Stimulated activated CD8-positive, alpha-beta memory T cell treated with anti-CD3 and anti-CD28 coated beads, Interleukin-4, amount 100 ng/mL, for 4 hours (primary cell): ENCODE measurements around the gene SPO11.

Experiments used
- DNase-seq, 2 donors: peaks; one replicate each; pipeline ENCODE4 v3.0.0-alpha.2; 2020; ENCODE audit warnings: low read depth in 2 of 2, low spot score in 1 of 2

Gene SPO11

DNA sequence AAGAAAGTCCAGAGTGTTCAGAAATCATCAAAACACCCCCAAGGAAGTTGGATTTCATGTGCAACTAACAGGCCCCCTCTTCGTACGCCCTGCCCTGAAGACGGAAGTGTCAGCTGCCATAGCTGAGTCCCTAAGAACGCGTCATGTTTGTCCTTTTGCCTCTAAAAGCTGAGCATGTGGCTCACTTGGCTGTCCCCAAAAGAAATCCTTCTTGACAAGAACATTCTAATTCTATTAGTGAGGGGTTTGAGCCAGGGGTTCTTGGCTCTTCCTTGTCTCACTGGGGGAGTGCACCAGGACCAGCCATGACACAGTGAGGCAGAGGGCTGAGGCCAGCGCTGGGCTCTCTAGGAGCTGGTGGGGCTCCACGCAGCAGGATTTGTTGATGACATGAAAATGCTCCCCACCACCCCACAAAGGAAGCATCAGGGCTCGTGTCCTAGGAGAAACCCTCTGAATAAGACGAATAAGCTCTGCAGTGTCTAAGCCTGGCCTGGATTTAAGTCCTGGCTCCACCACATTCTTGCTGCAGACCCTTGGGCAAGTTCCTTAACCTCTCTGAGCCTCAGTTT lies 20.0 kb upstream of the SPO11 start:
- DNase-seq = no peak

DNA sequence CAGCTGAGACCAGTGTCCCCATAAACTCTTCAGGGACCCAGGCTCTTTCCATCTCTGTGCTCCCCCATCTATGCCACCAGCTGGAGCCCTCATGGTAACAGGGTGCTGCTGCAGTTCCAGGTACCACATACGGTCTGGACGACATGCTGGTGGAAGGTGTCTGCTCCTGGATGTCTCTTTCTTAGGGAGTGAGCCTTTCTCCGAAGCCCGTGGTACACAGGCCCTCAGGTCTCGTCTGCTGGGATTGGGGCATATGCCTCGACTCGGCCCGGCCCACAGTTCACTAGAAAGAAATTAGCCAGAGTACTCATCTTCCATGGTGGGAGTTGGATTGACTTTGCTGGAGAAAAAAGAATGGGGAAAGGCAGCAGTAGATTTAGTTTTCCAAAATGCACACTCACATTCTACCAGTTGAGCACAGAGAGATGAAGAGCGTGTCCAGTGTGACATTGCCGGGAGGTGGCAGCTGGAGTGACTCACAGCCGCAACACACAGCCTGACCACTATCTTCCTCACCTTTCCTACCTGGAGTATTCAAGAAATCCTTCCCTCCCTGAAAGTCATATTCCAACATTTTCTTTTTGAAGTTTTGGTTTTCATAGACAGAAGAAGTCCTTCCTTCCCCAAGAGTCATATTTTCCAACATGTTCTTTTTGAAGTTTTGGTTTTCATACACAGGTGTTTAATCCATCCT lies 18.6 kb upstream of the SPO11 start:
- DNase-seq = no peak

DNA sequence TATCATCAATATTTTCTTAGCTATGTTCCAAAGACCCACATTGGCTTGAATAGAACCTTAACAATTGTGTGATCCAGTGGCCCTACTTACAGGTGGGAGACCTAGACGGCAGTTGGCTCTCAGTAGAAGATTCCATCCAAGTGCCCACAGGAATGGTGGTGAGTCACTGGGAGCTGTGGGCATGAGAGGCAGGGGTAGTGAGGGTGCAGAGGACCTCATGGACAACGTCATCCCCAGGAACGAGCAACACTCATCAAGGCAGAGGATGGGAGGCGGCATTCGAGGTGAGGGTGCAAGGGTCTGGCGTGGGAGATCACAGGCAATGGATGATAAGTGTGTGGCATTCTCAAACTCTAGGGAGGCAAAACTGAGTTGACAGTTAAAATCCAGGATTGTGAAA lies 17.5 kb upstream of the SPO11 start:
- no peak for DNase-seq

DNA sequence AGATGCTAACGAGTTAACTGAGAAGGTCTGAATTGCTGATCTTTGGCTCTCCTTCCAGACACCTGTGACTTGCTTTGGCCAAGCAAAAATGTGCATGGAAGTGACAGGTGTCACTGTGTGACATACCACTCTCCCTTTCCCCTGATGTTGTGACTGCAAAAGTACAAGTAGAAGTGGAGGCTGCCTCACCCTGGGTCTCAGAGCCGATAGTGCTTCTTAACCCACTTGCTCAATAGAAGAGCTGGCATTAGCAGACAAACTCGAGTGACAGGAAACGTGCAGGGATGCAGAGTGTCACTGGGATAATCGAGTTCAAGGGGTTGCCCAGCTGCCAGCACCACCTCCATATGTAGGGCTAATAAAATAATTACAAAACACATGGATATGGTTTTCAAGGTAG lies 16.4 kb upstream of the SPO11 start:
- DNase-seq = no peak

DNA sequence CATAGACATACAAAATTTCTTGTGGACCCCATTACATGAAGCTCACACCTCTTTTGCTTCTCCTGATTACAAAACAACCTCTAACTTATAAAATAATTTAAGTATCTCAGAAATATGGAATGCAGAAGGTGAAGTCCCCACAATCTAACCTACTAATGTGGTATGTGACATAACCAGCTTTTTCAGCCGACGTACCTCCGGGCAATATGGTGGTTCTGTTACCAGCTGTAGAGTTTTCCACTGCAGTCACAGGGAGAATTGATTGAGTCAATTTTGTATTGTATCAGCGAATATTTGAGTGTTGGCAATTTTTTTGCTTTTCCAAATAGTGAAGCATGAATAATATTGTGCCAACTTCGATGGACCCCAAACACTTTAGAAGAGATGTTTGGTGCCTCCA lies 15.7 kb upstream of the SPO11 start:
- DNase-seq = no peak

DNA sequence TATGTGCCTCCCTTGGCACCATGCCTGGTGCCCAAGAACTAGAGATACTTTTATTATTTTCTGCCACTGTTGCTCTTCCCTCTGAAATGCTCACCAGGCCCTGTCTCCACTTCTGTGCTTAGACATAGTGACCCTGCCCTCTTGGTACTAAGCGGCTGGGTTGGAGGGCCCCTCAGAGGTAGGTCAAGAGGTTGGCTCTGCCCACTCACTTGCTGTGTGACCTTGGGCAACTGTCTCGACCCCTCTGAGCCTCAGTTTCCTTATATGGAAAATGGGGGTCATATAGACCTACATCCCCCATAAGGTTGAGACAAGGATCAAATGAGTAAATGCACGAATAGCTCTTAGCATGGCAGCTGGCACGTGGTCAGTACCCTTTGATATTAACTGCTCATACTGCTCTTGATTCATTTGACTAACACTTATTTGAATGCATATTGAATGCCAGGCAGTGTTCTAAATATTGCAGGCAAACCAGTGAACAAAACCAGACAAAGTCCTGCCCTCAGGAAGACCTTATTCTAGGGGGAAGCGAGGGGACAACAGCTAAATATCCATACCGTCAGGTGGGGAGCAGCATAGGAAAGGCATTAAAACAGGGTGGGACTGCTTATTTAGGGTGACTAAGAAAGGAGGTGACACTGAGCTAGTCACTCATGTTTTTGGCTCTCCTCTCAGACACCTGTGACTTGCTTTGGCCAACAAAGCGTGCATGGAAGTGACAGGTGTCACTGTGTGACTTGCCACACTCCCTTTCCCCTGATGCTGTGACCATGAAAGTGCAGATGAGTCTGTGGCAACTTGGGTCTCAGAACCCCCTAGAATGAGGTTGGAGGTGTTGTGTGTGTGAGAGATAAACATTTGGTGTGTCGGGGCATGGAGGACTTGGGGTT lies 14.3 kb upstream of the SPO11 start:
- DNase-seq = no peak

DNA sequence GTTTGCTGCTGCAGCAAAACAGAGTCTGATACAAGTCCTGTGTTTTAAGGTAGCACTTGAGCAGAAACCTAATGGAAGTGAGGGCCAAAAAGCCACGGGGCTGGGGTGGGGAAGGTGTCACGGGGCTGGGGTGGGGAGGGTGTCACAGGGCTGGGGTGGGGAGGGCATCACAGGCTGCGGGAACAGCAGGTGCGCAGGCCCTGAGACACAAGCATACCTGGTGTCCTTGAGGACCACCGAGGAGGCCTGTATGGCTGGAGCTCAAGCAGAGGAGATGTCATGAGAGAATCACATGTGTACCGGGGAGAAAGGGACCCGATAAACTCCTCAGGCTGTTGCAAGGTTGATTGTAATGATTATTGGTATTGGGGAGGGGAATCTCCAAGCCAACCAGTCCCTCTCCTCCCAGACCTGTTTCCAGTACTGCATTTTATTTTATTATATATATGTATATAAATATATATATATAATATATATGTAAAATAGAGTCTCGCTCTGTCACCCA lies 13.6 kb upstream of the SPO11 start:
- DNase-seq = no peak

DNA sequence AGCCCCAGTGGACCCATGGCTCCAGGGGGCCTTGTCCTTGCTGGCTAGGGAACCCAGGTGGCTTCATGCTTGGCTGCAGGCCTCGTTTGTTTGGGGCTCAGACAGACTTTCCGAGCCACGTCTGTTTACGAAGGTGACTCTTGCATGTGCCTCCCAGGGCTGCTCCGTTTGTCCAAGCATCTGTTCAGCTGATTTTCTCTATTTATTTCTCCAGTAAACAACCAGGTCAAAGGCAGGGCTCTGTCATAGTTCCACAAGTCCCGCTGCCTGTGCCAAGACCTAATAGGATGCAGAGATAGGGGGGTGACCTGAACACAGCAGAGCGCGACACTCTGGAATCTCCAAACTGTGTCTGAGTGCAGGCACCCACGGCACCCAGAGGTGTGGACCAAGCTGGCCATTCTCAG lies 12.8 kb upstream of the SPO11 start:
- no peak for DNase-seq

DNA sequence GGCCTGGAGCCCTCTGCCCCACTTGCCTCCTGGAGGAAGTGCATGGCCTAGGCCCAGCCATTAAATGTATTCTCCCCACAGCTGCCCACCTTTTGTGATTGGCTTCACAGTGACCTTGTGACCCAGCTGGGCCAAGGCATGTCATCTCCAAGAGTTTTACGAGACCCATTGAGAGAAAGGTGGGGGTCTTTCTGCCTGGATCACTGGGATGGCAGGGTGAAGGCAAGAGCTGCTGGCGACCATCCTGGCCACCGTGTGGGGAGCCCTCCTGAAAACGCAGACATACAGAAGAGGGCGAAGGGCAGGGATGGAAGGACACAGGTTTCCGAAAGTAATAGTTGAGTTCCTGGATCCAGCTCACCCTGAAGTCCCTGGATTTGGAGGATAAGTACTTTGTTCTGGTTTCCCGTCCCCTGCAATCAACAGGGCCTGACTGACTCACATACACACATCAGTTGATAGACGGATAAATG lies 12.3 kb upstream of the SPO11 start:
- no peak for DNase-seq

DNA sequence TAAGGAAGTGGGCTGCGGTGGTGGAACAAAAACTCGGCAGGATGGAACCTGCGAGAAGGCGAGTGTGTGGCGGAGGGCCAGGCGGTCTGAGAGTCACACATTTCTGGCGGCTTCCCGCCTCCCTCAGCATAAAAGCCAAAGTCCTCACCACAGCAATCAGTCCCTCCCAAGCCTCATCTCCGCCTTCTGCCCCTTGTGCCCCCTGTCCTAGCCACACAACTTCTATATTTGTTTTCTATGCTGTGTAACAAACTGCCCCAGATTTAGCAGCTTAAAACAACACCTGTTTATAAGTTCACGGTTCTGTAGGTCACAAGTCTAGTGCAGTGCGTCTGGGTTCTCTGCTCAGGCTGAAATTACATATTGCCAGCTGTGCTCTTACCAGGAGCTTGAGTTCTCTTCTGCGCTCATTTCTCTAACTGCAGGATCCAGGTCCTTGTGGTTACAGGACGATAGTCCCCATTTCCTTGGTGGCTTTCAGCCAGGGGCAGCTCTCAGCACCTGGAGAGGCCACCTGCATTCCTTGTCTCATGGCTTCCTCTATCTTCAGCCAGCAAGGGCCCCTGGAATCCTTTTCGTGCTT lies 11.7 kb upstream of the SPO11 start:
- DNase-seq = no peak

DNA sequence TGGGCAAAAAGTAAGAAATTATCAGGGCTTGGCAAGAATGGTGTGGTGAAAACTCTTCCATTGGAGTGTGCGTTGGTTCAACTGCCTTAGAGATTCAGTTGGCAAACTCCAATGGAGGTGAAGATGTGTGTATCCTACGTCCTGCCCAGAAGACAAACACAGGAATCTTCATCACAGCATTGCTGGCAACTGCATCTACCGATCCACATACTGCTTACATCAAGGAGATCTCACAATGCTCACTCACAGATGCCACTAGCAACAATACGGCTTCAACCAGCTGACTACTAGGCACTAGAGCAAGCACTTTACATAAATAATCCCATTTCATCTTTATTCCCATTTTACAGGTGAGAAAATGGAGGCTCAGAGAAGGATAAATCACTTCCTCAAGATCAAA lies 10.0 kb upstream of the SPO11 start:
- DNase-seq = no peak

DNA sequence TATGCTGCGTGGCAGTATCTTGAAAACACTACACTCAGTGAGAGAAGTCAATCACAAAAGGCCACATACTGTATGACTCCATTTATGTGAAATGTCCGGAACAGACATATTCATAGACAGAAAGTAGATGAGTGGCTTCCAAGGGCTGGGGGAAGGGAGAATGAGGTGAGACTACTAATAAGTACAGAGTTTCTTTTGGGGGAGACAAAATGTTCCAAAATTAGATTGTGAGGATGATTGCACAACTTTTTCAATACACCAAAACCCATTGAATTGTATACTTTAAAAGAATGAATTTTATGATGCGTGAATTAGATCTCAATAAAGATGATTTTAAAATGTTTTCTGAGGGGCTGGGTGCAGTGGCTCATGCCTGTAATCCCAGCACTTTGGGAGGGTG lies 9.2 kb upstream of the SPO11 start:
- no peak for DNase-seq

DNA sequence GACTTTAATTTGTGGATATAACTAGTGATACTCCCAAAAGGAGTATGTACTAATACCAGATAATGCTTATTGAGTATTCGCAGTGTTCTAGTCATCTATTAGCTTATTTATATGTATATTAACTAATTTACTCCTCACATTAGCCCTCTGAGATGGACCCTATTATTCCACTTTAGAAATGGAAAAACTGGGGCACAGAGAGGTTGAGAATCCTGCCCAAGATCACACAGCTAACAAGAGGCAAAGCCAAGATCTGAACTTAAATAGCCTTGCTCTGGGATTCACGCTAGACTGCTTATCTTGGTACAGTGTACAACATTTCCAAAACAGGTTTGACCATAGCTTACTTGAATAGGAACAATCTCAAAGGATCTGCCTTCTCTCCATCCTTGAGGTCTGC lies 8.5 kb upstream of the SPO11 start:
- no peak for DNase-seq

DNA sequence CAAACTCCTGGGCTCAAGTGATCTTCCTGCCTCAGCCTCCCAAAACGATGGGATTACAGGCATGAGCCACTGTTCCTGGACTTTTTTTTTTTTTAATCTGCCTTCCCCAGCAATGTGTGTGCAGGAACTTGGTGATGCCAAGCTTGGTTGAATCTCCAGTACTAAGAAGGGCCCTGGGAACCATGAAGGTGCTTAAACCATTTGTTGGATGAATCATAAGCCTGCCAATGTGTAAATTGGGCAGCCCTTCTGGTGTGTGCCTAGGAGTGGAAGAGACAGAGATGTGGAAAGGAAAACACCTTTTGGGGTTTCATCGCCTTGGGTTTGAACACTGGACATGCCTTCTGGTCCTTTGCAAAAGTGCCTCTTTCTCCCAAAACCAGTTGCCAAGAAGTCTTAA lies 7.1 kb upstream of the SPO11 start:
- no peak for DNase-seq

DNA sequence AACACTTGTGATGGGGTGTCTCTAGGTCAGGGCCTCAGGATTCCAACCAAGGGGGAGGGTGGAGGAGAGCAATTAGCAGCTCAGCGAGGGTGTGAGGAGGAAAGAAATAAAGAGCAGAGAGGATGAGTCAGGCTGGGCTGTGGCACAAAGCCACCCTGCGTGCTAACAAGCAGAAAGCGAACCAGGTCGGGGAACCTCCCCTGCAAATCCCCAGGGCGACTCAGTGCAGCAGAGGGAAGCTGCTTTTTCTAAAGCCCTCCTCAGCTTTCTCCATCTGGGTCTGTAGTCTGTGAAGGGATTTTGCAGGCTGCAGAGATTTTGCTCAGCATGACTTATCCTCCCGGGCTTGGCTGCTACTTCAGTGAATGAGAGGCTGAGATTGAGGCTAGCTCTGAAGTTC lies 6.6 kb upstream of the SPO11 start:
- no peak for DNase-seq

DNA sequence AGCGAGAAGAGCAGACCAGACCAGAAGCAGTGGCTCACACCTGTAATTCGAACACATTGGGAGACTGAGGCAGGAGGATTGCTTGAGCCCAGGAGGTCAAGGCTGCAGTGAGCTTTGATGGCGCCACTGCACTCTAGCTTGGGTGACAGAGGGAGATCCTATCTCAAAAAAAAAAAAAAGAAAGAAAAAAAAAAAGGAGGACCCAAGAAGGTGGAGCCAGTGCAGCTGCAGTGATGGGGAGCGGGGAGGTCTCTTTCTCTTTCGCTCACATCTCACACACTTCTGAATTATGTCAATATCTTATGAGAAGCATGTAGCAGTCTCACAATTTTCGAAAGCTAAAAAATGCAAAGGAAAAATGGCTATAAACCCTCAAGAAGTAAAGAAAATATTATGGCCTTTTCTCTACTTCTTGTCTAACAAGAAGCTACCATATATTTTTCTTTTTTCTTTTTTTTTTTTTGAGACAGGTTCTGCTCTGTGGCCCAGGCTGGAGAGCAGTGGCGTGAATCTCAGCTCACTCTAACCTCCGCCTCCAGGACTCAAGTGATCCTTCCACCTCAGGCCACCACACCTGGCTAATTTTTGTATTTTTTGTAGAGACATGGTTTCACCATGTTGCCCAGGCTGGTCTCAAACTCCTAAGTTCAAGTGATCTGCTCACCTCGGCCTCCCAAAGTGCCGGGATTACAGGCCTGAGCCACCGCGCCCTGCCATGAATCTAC lies 3.8 kb upstream of the SPO11 start:
- no peak for DNase-seq

DNA sequence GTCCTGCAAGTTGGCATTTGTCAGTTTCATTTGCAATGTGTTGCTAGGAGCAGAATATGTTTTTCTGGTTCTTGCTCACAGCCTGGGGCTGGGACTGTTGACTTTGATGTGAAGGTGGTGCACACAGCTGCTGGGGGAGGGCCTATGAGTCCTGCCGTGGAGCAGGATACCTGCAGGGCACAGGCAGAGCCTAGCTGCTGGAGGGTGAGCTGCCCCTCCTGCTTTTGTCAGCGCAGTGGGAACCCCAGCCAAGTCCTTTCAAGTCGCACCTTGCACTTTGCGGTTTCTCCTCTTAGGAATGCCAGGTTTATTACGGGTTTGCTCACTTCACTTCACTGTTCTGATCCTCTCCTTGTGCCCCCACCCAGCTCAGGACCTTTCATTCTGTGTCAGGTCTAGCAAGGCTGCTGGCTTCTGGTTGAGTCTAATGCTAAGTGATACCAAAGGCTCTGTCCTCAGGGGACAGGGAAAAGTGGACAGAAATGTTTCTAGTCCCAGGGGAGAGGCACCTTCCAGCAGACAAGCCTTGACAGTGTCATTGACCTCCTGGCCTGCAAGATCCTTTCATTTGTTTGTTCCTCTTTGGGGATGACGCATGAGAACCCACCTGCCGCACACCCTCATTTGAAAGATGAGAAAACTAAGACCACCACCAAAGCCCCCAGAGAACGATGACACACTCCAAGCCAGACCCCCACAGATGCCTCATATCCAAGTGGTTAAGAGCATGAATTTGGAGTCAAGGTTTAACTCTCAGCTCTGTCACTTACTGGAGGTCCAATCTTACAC lies 2.7 kb upstream of the SPO11 start:
- DNase-seq = no peak

DNA sequence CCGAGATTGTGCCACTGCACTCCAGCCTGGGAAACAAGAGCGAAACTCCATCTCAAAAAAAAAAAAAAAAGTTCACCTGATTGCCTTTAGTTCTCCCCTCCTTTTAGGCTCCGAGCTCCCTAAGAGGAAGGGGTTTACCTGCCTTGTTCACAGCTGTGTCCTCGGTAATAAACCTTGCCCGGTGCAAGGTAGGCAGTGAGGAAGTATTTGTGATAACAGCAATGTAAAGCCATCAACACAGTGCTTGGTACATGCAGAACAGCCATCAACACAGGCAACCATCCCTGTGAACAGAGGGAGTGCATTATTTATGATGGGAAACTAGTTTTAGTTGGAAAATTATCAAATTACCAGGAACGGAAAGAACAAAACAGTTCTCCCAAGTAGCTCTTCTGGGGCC lies 1.8 kb upstream of the SPO11 start:
- no peak for DNase-seq

DNA sequence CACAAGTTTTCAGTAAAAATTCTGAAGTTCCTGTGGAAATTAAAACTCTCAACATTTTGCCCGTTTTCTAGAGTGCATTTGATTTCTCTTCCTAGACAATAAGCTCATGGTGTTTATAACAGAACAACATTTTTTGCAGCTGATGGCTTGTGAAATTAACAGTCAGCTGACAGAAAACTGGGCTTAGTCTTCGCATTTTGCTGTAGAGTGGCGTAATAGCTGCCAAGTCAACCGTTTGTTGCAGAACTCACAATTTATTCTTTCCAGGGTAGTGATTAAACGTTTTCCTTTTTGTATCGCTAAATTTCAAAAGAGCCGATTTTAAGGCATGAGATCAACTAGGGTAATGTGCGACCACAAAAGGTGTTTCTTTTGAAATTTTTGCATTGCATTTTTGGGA lies 1.4 kb downstream of the SPO11 start:
- DNase-seq = no peak
